Bladder microvascular endothelial cell (primary cell): ENCODE data around the gene PDK4. TPM values are rescaled to one million over a fixed set of nuclear protein-coding genes. Genes with fewer than 3 reads are reported as not detected.

Experiments
- total RNA-seq: library from RNA; depleted of rRNA; stranded (reverse); fragments of >200 nt; gene quantifications from 2 replicates; pipeline ENCODE4 v1.2.3, GENCODE V29; 2014

PDK4 gene
- 17.8 and 58.7 TPM in 2 replicates for total RNA-seq

GRCh38 chr7:95596198-95597063 lies at the start of gene PDK4:
PDK4 (minus strand) TSS chr7:95596516; CDS start chr7:95596293, 223 bp downstream.

Other genes with a start within 250 kb of the PDK4 start
- gene PON3, start 200.1 kb downstream of the PDK4 start, total RNA-seq: 0.31 and 0.65 TPM in 2 replicates
- gene PON2, start 161.5 kb downstream of the PDK4 start, total RNA-seq: 105 and 192 TPM in 2 replicates
- not detected in 2 replicates for gene ASB4, start 110.6 kb downstream of the PDK4 start, total RNA-seq
- 0.49 and 31.3 TPM in 2 replicates for gene DYNC1I1, start 176.0 kb upstream of the PDK4 start, total RNA-seq